GM13976 (cell line): ENCODE data around the gene LIN54.

Experiments
- DNase-seq: peaks from one replicate; pipeline ENCODE4 v3.0.0; 2012; ENCODE audit warnings: low spot score
- in situ Hi-C: fragments of 300-500 bp; cut with MboI; formaldehyde crosslinking; loops from one replicate; pipeline ENCODE4 v1.12.0; 2022; ENCODE audit warnings: low sequenced_read_pairs, mixed read lengths, inconsistent platforms; ENCODE audit not compliant: unreplicated experiment
- TF ChIP-seq, protein P1 (sequence below): IDR thresholded peaks from 2 replicates; pipeline ENCODE4 v1.5.1; 2012; ENCODE audit warnings: borderline replicate concordance, mild to moderate bottlenecking; ENCODE audit not compliant: insufficient read depth; ENCODE audit errors: extremely low read depth, missing control alignments, control extremely low read depth

The LIN54 gene

DNA sequence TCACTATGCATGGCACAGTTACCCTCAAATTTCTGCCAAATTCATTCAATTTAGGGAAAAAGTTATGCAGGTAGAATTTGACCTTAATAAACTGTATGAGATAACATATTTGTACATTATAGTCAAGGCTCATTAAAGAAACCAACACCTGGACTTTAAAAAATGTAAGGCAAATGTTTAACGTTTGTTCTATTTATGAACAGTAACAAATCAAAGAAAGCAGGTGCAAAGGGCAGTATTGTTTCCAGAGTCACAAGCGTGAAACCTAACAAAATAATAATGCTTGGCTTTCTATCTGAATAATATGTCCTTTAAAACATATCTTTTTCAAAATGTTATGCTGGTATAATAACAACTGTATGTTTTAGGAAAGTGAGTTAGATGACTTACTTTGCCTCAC, 41.2 kb downstream of the LIN54 start:
- TF ChIP-seq, protein P1, sequence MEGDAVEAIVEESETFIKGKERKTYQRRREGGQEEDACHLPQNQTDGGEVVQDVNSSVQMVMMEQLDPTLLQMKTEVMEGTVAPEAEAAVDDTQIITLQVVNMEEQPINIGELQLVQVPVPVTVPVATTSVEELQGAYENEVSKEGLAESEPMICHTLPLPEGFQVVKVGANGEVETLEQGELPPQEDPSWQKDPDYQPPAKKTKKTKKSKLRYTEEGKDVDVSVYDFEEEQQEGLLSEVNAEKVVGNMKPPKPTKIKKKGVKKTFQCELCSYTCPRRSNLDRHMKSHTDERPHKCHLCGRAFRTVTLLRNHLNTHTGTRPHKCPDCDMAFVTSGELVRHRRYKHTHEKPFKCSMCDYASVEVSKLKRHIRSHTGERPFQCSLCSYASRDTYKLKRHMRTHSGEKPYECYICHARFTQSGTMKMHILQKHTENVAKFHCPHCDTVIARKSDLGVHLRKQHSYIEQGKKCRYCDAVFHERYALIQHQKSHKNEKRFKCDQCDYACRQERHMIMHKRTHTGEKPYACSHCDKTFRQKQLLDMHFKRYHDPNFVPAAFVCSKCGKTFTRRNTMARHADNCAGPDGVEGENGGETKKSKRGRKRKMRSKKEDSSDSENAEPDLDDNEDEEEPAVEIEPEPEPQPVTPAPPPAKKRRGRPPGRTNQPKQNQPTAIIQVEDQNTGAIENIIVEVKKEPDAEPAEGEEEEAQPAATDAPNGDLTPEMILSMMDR, result no peak
- in situ Hi-C loops, result no loop called here

GRCh38 chr4:82968972-82969371, 41.7 kb downstream of the LIN54 start:
- in situ Hi-C loops, result no loop called here
- peak; percentile 23 for DNase-seq
- TF ChIP-seq, protein P1, result no peak

More for the DNA sequence above, 41.2 kb downstream of the LIN54 start:
- DNase-seq, result no peak

GRCh38 chr4:82965763-82966162, 44.9 kb downstream of the LIN54 start:
- in situ Hi-C loops, result no loop called here
- DNase-seq, result no peak
- TF ChIP-seq, protein P1, result no peak

- peak; percentile 27 for DNase-seq
Measured at GRCh38 chr4:82957045-82957444, 53.6 kb downstream of the LIN54 start.

DNA sequence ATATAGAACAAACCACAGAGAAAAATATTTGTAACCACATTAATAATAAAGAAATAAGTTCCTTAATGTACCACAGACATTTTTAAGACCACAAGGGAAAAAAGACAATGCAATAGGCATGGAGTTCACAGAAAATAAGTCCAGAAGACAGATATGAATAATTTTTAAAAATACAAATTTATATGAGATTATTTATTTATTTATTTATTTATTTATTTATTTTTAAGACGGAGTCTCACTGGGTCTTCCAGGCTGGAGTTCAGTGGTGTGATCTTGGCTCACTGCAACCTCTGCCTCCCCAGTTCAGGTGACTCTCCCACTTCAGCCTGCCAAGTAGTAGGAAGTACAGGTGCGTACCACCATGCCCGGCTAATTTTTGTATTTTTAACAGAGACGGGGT, 56.4 kb downstream of the LIN54 start:
- in situ Hi-C loops, result no loop called here
- TF ChIP-seq, protein P1, result no peak
- no peak for DNase-seq

More at GRCh38 chr4:82957045-82957444, 53.6 kb downstream of the LIN54 start:
- TF ChIP-seq, protein P1, result no peak
- in situ Hi-C loops, result no loop called here

DNA sequence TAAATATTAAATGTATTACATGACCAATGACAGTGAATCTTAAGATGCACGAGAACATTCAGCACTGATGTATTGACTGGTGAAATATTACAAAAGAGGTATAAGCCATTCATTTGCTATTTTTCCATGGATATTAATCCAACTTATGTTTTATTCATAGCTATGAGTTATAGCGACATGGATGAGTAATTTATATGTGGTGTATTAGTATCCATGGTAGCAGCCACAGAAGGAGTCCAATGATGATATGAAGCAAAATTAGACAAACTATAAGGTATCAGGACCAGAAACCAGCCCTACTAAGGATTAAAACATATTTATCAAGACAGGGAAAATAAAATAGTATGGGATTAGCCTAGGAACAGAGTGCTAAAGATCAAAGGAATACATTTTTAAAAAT, 59.4 kb downstream of the LIN54 start:
- in situ Hi-C loops, result no loop called here
- DNase-seq, result no peak
- TF ChIP-seq, protein P1, result no peak

- in situ Hi-C loops, result no loop called here
- TF ChIP-seq, protein P1, result no peak
Measured at GRCh38 chr4:82948647-82949204, 61.9 kb downstream of the LIN54 start.

More at GRCh38 chr4:82948647-82949204, 61.9 kb downstream of the LIN54 start:
- no peak for DNase-seq
